OCI-LY7 (cell line): ENCODE results near the gene PIEZO2.

Source experiments
- CTCF ChIP-seq: fragments of 200-600 bp; sonication (generic); conservative IDR thresholded peaks from 2 replicates; pipeline ENCODE4 v1.5.1; 2014; ENCODE audit warnings: mild to moderate bottlenecking, antibody characterized with exemption, low read length, moderate library complexity, mixed read lengths
- EZH2phosphoT487 ChIP-seq: fragments of 200-600 bp; sonication (generic); IDR thresholded peaks from 2 replicates; pipeline ENCODE4 v1.6.1; 2018; ENCODE audit warnings: low read depth, borderline replicate concordance, mild to moderate bottlenecking, mixed run types, antibody characterized with exemption, low read length, moderate library complexity, mixed read lengths

GRCh38 chr18:10851824-10852319 lies 297.5 kb downstream of the PIEZO2 start:
- TF ChIP-seq CTCF = peak; percentile 97
- TF ChIP-seq EZH2phosphoT487 = no peak
